ENCODE data around the gene AQP7.

The AQP7 gene

GRCh38 chr9:33443047-33443446, 40.7 kb upstream of the AQP7 start:
- H3K27ac ChIP-seq (ENCODE audit: low read depth in 2 of 2, low read length in 2 of 2) = no peak overlapping the region
- H3K9ac ChIP-seq (ENCODE audit: low read depth in 1 of 2, low read length in 2 of 2) = no peak overlapping the region
- no peak overlapping the region for H3K4me3 ChIP-seq (ENCODE audit: low read length in 2 of 2)

GRCh38 chr9:33442125-33442524, 39.8 kb upstream of the AQP7 start:
- Histone ChIP-seq H3K9ac (ENCODE audit: low read depth in 1 of 2, low read length in 2 of 2) (no peak overlapping the region), H3K4me3 (ENCODE audit: low read length in 2 of 2) (no peak overlapping the region), H3K36me3 (ENCODE audit: control insufficient read depth in 2 of 2, insufficient read depth in 2 of 2, low read length in 2 of 2) (peaks cover 0 to 3% of the 10 kb centered on the region in 2 donors), H3K27ac (ENCODE audit: low read depth in 2 of 2, low read length in 2 of 2) (no peak overlapping the region), H3K9me3 (ENCODE audit: control insufficient read depth in 2 of 2, low read length in 2 of 2) (no peaks in the 10 kb centered on the region), H3K4me1 (ENCODE audit: control insufficient read depth in 2 of 2, insufficient read depth in 2 of 2, low read length in 2 of 2) (peaks cover 14 to 16% of the 10 kb centered on the region in 2 donors), H3K27me3 (ENCODE audit: control insufficient read depth in 2 of 2, insufficient read depth in 2 of 2, low read length in 2 of 2) (no peaks in the 10 kb centered on the region)

More at GRCh38 chr9:33443047-33443446, 40.7 kb upstream of the AQP7 start:
- no peaks in the 10 kb centered on the region for H3K27me3 ChIP-seq (ENCODE audit: control insufficient read depth in 2 of 2, insufficient read depth in 2 of 2, low read length in 2 of 2)
- H3K9me3 ChIP-seq (ENCODE audit: control insufficient read depth in 2 of 2, low read length in 2 of 2) = no peaks in the 10 kb centered on the region
- peaks cover 18 to 19% of the 10 kb centered on the region in 2 donors for H3K4me1 ChIP-seq (ENCODE audit: control insufficient read depth in 2 of 2, insufficient read depth in 2 of 2, low read length in 2 of 2)
- H3K36me3 ChIP-seq (ENCODE audit: control insufficient read depth in 2 of 2, insufficient read depth in 2 of 2, low read length in 2 of 2) = peaks cover 0 to 3% of the 10 kb centered on the region in 2 donors

- Histone ChIP-seq H3K4me1 (ENCODE audit: control insufficient read depth in 2 of 2, insufficient read depth in 2 of 2, low read length in 2 of 2) (peaks cover under 1 to 9% of the 10 kb centered on the region in 2 donors), H3K36me3 (ENCODE audit: control insufficient read depth in 2 of 2, insufficient read depth in 2 of 2, low read length in 2 of 2) (peaks cover 0 to 3% of the 10 kb centered on the region in 2 donors), H3K9ac (ENCODE audit: low read depth in 1 of 2, low read length in 2 of 2) (no peak overlapping the region), H3K4me3 (ENCODE audit: low read length in 2 of 2) (no peak overlapping the region), H3K9me3 (ENCODE audit: control insufficient read depth in 2 of 2, low read length in 2 of 2) (no peaks in the 10 kb centered on the region), H3K27me3 (ENCODE audit: control insufficient read depth in 2 of 2, insufficient read depth in 2 of 2, low read length in 2 of 2) (no peaks in the 10 kb centered on the region), H3K27ac (ENCODE audit: low read depth in 2 of 2, low read length in 2 of 2) (no peak overlapping the region)
Measured at GRCh38 chr9:33440609-33441008, 38.2 kb upstream of the AQP7 start.

- Histone ChIP-seq H3K27me3 (ENCODE audit: control insufficient read depth in 2 of 2, insufficient read depth in 2 of 2, low read length in 2 of 2) (no peaks in the 10 kb centered on the region), H3K9ac (ENCODE audit: low read depth in 1 of 2, low read length in 2 of 2) (no peak overlapping the region), H3K4me1 (ENCODE audit: control insufficient read depth in 2 of 2, insufficient read depth in 2 of 2, low read length in 2 of 2) (peaks cover 0 to 7% of the 10 kb centered on the region in 2 donors), H3K36me3 (ENCODE audit: control insufficient read depth in 2 of 2, insufficient read depth in 2 of 2, low read length in 2 of 2) (peaks cover 0 to 3% of the 10 kb centered on the region in 2 donors), H3K9me3 (ENCODE audit: control insufficient read depth in 2 of 2, low read length in 2 of 2) (no peaks in the 10 kb centered on the region), H3K27ac (ENCODE audit: low read depth in 2 of 2, low read length in 2 of 2) (no peak overlapping the region), H3K4me3 (ENCODE audit: low read length in 2 of 2) (no peak overlapping the region)
Measured at GRCh38 chr9:33440204-33440603, 37.8 kb upstream of the AQP7 start.

GRCh38 chr9:33439731-33440130, 37.4 kb upstream of the AQP7 start:
- Histone ChIP-seq H3K4me3 (ENCODE audit: low read length in 2 of 2) (no peak overlapping the region), H3K4me1 (ENCODE audit: control insufficient read depth in 2 of 2, insufficient read depth in 2 of 2, low read length in 2 of 2) (peaks cover 0 to 4% of the 10 kb centered on the region in 2 donors), H3K9me3 (ENCODE audit: control insufficient read depth in 2 of 2, low read length in 2 of 2) (no peaks in the 10 kb centered on the region), H3K36me3 (ENCODE audit: control insufficient read depth in 2 of 2, insufficient read depth in 2 of 2, low read length in 2 of 2) (peaks cover 0 to 3% of the 10 kb centered on the region in 2 donors), H3K9ac (ENCODE audit: low read depth in 1 of 2, low read length in 2 of 2) (no peak overlapping the region), H3K27me3 (ENCODE audit: control insufficient read depth in 2 of 2, insufficient read depth in 2 of 2, low read length in 2 of 2) (no peaks in the 10 kb centered on the region), H3K27ac (ENCODE audit: low read depth in 2 of 2, low read length in 2 of 2) (no peak overlapping the region)

GRCh38 chr9:33438926-33439680, 36.7 kb upstream of the AQP7 start:
- Histone ChIP-seq H3K9ac (ENCODE audit: low read depth in 1 of 2, low read length in 2 of 2) (no peak overlapping the region), H3K27me3 (ENCODE audit: control insufficient read depth in 2 of 2, insufficient read depth in 2 of 2, low read length in 2 of 2) (no peaks in the 10 kb centered on the region), H3K27ac (ENCODE audit: low read depth in 2 of 2, low read length in 2 of 2) (no peak overlapping the region), H3K4me1 (ENCODE audit: control insufficient read depth in 2 of 2, insufficient read depth in 2 of 2, low read length in 2 of 2) (peaks cover 0 to 4% of the 10 kb centered on the region in 2 donors), H3K4me3 (ENCODE audit: low read length in 2 of 2) (no peak overlapping the region), H3K36me3 (ENCODE audit: control insufficient read depth in 2 of 2, insufficient read depth in 2 of 2, low read length in 2 of 2) (peaks cover 0 to 3% of the 10 kb centered on the region in 2 donors), H3K9me3 (ENCODE audit: control insufficient read depth in 2 of 2, low read length in 2 of 2) (no peaks in the 10 kb centered on the region)

GRCh38 chr9:33437898-33438297, 35.5 kb upstream of the AQP7 start:
- Histone ChIP-seq H3K36me3 (ENCODE audit: control insufficient read depth in 2 of 2, insufficient read depth in 2 of 2, low read length in 2 of 2) (peaks cover 0 to 3% of the 10 kb centered on the region in 2 donors), H3K4me1 (ENCODE audit: control insufficient read depth in 2 of 2, insufficient read depth in 2 of 2, low read length in 2 of 2) (peaks cover 0 to 4% of the 10 kb centered on the region in 2 donors), H3K9me3 (ENCODE audit: control insufficient read depth in 2 of 2, low read length in 2 of 2) (no peaks in the 10 kb centered on the region), H3K4me3 (ENCODE audit: low read length in 2 of 2) (no peak overlapping the region), H3K27me3 (ENCODE audit: control insufficient read depth in 2 of 2, insufficient read depth in 2 of 2, low read length in 2 of 2) (no peaks in the 10 kb centered on the region), H3K27ac (ENCODE audit: low read depth in 2 of 2, low read length in 2 of 2) (no peak overlapping the region), H3K9ac (ENCODE audit: low read depth in 1 of 2, low read length in 2 of 2) (no peak overlapping the region)

GRCh38 chr9:33437205-33437604, 34.8 kb upstream of the AQP7 start:
- Histone ChIP-seq H3K36me3 (ENCODE audit: control insufficient read depth in 2 of 2, insufficient read depth in 2 of 2, low read length in 2 of 2) (no peaks in the 10 kb centered on the region), H3K27ac (ENCODE audit: low read depth in 2 of 2, low read length in 2 of 2) (no peak overlapping the region), H3K9me3 (ENCODE audit: control insufficient read depth in 2 of 2, low read length in 2 of 2) (no peaks in the 10 kb centered on the region), H3K4me3 (ENCODE audit: low read length in 2 of 2) (no peak overlapping the region), H3K4me1 (ENCODE audit: control insufficient read depth in 2 of 2, insufficient read depth in 2 of 2, low read length in 2 of 2) (peaks cover 0 to 4% of the 10 kb centered on the region in 2 donors), H3K9ac (ENCODE audit: low read depth in 1 of 2, low read length in 2 of 2) (no peak overlapping the region), H3K27me3 (ENCODE audit: control insufficient read depth in 2 of 2, insufficient read depth in 2 of 2, low read length in 2 of 2) (no peaks in the 10 kb centered on the region)

GRCh38 chr9:33436445-33436844, 34.1 kb upstream of the AQP7 start:
- Histone ChIP-seq H3K27ac (ENCODE audit: low read depth in 2 of 2, low read length in 2 of 2) (no peak overlapping the region), H3K4me1 (ENCODE audit: control insufficient read depth in 2 of 2, insufficient read depth in 2 of 2, low read length in 2 of 2) (peaks cover 0 to 4% of the 10 kb centered on the region in 2 donors), H3K27me3 (ENCODE audit: control insufficient read depth in 2 of 2, insufficient read depth in 2 of 2, low read length in 2 of 2) (no peaks in the 10 kb centered on the region), H3K9ac (ENCODE audit: low read depth in 1 of 2, low read length in 2 of 2) (no peak overlapping the region), H3K9me3 (ENCODE audit: control insufficient read depth in 2 of 2, low read length in 2 of 2) (no peaks in the 10 kb centered on the region), H3K4me3 (ENCODE audit: low read length in 2 of 2) (no peak overlapping the region), H3K36me3 (ENCODE audit: control insufficient read depth in 2 of 2, insufficient read depth in 2 of 2, low read length in 2 of 2) (no peaks in the 10 kb centered on the region)

- H3K27me3 ChIP-seq (ENCODE audit: control insufficient read depth in 2 of 2, insufficient read depth in 2 of 2, low read length in 2 of 2) = no peaks in the 10 kb centered on the region
- H3K9me3 ChIP-seq (ENCODE audit: control insufficient read depth in 2 of 2, low read length in 2 of 2) = no peaks in the 10 kb centered on the region
- H3K27ac ChIP-seq (ENCODE audit: low read depth in 2 of 2, low read length in 2 of 2) = no peak overlapping the region
- H3K4me1 ChIP-seq (ENCODE audit: control insufficient read depth in 2 of 2, insufficient read depth in 2 of 2, low read length in 2 of 2) = peaks cover 0 to 4% of the 10 kb centered on the region in 2 donors
- no peak overlapping the region for H3K9ac ChIP-seq (ENCODE audit: low read depth in 1 of 2, low read length in 2 of 2)
- no peaks in the 10 kb centered on the region for H3K36me3 ChIP-seq (ENCODE audit: control insufficient read depth in 2 of 2, insufficient read depth in 2 of 2, low read length in 2 of 2)
- no peak overlapping the region for H3K4me3 ChIP-seq (ENCODE audit: low read length in 2 of 2)
Measured at GRCh38 chr9:33435821-33436277, 33.5 kb upstream of the AQP7 start.
